Forelimb muscle (tissue), 1 donor: ENCODE measurements around the gene HPSE. TPM values are rescaled to one million over a fixed set of nuclear protein-coding genes. Genes with fewer than 3 reads are reported as not detected.

Experiments used
- DNase-seq: peaks from one replicate; pipeline ENCODE4 v3.0.0-alpha.2; 2013; ENCODE audit warnings: low read depth
- polyA plus RNA-seq: library from polyadenylated mRNA; unstranded; fragments of 120-200 nt; gene quantifications from one replicate; pipeline ENCODE4 v1.2.1, GENCODE V29; 2013; ENCODE audit not compliant: insufficient read length

The HPSE gene
- polyA plus RNA-seq: 0.25 TPM

- no peak for DNase-seq
Observed at GRCh38 chr4:83334425-83335241, at the start of gene HPSE. Gene HPSE, minus strand, starts transcription at chr4:83334848. Its CDS starts 66 bp downstream, at chr4:83334782.

GRCh38 chr4:83382850-83383249 is 48.2 kb upstream of the HPSE start:
- DNase-seq: no peak

- DNase-seq: no peak
Observed at GRCh38 chr4:83381173-83381572, 46.5 kb upstream of the HPSE start.

GRCh38 chr4:83378419-83378818 is 43.8 kb upstream of the HPSE start:
- no peak for DNase-seq

GRCh38 chr4:83372931-83373330 is 38.3 kb upstream of the HPSE start:
- DNase-seq: no peak

GRCh38 chr4:83371936-83372335 is 37.3 kb upstream of the HPSE start:
- DNase-seq: no peak

GRCh38 chr4:83371235-83371634 is 36.6 kb upstream of the HPSE start:
- DNase-seq: no peak

GRCh38 chr4:83370640-83370906 is 35.9 kb upstream of the HPSE start:
- no peak for DNase-seq

- DNase-seq: no peak
Observed at GRCh38 chr4:83369831-83370639, 35.4 kb upstream of the HPSE start.

- no peak for DNase-seq
Observed at GRCh38 chr4:83364312-83364711, 29.7 kb upstream of the HPSE start.

GRCh38 chr4:83362492-83363329 is 28.1 kb upstream of the HPSE start:
- no peak for DNase-seq

GRCh38 chr4:83361416-83362103 is 26.9 kb upstream of the HPSE start:
- no peak for DNase-seq

GRCh38 chr4:83360018-83360417 is 25.4 kb upstream of the HPSE start:
- DNase-seq: no peak

GRCh38 chr4:83358410-83358809 is 23.8 kb upstream of the HPSE start:
- DNase-seq: no peak

GRCh38 chr4:83356899-83357661 is 22.4 kb upstream of the HPSE start:
- DNase-seq: no peak

- no peak for DNase-seq
Observed at GRCh38 chr4:83353516-83353915, 18.9 kb upstream of the HPSE start.

- DNase-seq: no peak
Observed at GRCh38 chr4:83348074-83348473, 13.4 kb upstream of the HPSE start.

GRCh38 chr4:83342476-83342875 is 7.8 kb upstream of the HPSE start:
- DNase-seq: no peak

GRCh38 chr4:83340692-83341343 is 6.2 kb upstream of the HPSE start:
- DNase-seq: no peak

- no peak for DNase-seq
Observed at GRCh38 chr4:83339573-83339972, 4.9 kb upstream of the HPSE start.
